ENCODE results near the gene PPT2. TPM values are rescaled to one million over a fixed set of nuclear protein-coding genes. Genes with fewer than 3 reads are reported as not detected.
A peak's percentile ranks its signal among the peaks of the same experiment; 100 is the strongest.
"Not testable (repeated sequence)": the region's sequence is repeated elsewhere in the genome, so short reads cannot be mapped to it uniquely, and the experiment has no call there.

PPT2 gene
- total and polyA plus RNA-seq, 4 donors, result 20.7 to 75.1 (median 40.1) TPM

DNA sequence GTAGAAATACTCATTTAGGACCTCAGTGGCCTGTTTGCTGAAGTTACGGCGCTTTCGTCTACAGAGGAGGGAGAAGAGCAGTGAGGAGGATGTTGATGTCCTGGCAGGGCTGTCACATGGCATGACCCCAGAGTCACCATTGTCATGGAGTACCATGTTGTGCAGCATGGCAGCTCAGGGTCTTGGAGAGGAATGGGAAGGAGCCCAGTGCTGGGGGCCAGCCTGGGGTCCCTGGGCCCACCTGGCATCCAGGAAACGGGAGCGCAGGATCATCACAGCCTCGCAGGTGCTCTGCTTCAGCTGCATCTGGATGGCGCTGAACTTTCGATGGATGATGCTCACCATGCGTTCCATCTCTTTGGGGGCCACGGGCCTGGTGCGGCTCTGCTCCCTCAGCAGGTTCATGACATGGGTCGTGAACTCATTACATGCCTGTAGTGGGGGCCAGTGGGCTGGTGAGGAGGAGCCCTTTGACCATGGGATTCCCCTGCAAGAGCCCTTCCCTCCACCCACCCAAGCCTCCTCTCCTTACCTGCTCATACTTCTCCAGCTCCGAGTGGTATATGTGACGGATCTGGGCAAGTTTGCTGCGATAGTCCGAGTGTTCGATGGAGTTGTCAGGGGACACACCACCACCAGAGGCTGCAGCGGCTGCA, 33.9 kb downstream of the PPT2 start:
- H3K4me1 ChIP-seq (ENCODE audit: control insufficient read depth, insufficient read depth, low read length), result peaks cover 49% of the 10 kb centered on the region
- peak overlapping the region; percentile 87 for H3K27ac ChIP-seq (ENCODE audit: low read depth, low read length)
- H3K4me3 ChIP-seq (ENCODE audit: low read depth, low read length), result peak overlapping the region; percentile 77

DNA sequence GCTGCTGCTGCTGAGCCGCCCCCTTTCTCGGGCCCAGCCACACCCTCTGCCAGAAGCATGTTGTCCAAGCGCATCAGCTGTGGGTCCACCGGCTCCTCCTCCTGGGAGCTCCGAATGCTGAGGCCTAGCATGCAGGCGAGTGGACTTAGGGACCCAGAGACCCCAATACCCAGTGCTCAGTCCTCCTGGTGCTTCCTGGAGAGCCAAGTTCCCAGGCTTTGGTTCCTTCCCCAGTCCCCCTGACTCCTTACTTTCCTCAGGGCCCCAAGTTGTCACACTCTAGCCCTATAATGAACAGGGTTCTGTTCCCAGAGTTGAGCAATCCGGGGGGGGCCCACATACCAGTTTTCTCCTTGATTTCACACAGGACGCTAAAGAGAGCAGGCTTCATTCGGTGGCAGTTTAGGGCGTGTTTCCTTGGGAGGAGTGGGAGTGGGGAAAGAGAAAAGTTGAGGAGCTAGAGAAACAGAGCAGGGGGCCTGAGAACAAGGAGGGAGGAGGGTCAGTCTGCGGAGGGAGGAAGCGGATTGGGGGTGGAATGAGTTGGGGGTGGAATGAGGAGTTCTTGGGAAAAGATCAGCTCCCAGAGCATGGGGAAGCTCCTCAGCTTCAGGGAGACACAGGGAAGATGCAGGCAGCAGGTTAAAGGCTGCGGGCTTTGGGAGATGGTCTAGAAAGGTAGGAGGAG, 34.6 kb downstream of the PPT2 start:
- Histone ChIP-seq H3K4me1 (ENCODE audit: control insufficient read depth, insufficient read depth, low read length) (peaks cover 49% of the 10 kb centered on the region), H3K9me3 (ENCODE audit: control insufficient read depth, insufficient read depth, low read length) (no peaks in the 10 kb centered on the region), H3K36me3 (ENCODE audit: control insufficient read depth, insufficient read depth, low read length) (peaks cover 37% of the 10 kb centered on the region), H3K4me3 (ENCODE audit: low read depth, low read length) (peak overlapping the region; percentile 77), H3K27ac (ENCODE audit: low read depth, low read length) (peak overlapping the region; percentile 87), H3K27me3 (ENCODE audit: control insufficient read depth, insufficient read depth, low read length) (no peaks in the 10 kb centered on the region)
- DNase-seq (ENCODE audit: low read depth in 4 of 6, low spot score in 6 of 6), result peak in 1 of 6 donors; percentile 20
- 13% methylated on average over 8 of the region's 13 CpGs for WGBS (ENCODE audit: insufficient coverage)

More for the DNA sequence above, 33.9 kb downstream of the PPT2 start:
- not testable (repeated sequence) for DNase-seq (ENCODE audit: low read depth in 4 of 6, low spot score in 6 of 6); H3K27me3 ChIP-seq (ENCODE audit: control insufficient read depth, insufficient read depth, low read length); H3K9me3 ChIP-seq (ENCODE audit: control insufficient read depth, insufficient read depth, low read length)
- WGBS (ENCODE audit: insufficient coverage), result 87% methylated on average over 6 of the region's 18 CpGs
- H3K36me3 ChIP-seq (ENCODE audit: control insufficient read depth, insufficient read depth, low read length), result peaks cover 44% of the 10 kb centered on the region

DNA sequence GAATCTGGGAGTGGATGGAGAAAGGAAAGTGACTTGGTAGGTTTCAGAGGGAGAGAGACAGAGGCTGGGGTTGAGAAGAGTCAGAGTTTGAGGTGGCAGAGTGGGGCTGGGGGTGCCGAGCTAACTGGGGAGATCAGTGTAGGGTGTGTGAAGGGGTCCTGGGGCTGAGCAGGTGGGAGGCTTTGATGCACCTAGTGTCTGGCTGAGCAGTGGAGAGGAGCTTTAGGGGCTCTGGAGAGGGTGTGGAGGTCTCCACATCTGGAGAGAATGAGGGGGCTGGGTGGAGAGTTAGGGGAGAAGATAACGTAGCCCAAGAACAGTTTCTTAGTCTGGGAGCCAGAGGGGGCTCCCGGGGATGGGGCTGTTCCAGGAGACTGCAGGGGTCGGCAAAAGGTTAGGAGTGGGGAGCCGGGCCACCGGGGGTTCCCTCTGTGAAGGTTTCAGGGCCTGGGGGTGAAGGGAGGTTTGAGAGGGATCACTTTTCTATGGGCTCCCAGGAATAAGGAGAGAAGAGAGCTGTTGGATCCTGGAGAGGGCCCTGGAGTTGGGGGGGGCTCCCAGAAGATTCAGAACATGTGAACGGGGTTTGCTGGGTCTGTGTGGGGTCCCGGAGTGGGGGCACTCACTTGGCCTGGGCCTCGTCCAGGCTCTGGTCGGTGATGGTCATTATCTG, 35.3 kb downstream of the PPT2 start:
- Histone ChIP-seq H3K9me3 (ENCODE audit: control insufficient read depth, insufficient read depth, low read length) (no peaks in the 10 kb centered on the region), H3K36me3 (ENCODE audit: control insufficient read depth, insufficient read depth, low read length) (peaks cover 30% of the 10 kb centered on the region), H3K27me3 (ENCODE audit: control insufficient read depth, insufficient read depth, low read length) (no peaks in the 10 kb centered on the region), H3K4me1 (ENCODE audit: control insufficient read depth, insufficient read depth, low read length) (peaks cover 49% of the 10 kb centered on the region), H3K4me3 (ENCODE audit: low read depth, low read length) (peak overlapping the region; percentile 77), H3K27ac (ENCODE audit: low read depth, low read length) (peak overlapping the region; percentile 87)
- peak in 2 of 6 donors; percentile 25 to 26 for DNase-seq (ENCODE audit: low read depth in 4 of 6, low spot score in 6 of 6)
- WGBS (ENCODE audit: insufficient coverage), result under 1% methylated on average over 10 of the region's 10 CpGs

DNA sequence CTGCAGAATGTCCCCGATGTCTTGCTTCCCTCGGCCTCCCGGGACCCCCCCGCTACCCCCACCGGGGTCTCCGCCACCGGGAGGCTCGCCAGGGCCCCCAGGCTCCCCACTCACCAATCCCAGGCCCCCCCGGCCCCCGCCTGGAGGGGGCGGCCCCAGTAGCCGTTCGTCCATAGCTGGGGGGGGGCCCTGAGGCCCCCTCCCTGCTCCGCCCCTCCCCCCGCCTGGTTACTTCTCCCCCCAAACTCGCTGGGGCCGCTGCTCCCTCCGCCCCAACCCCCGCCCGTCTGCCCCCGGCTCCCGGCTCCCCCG, 35.8 kb downstream of the PPT2 start:
- H3K27me3 ChIP-seq (ENCODE audit: control insufficient read depth, insufficient read depth, low read length), result no peaks in the 10 kb centered on the region
- H3K4me3 ChIP-seq (ENCODE audit: low read depth, low read length), result peak overlapping the region; percentile 77
- H3K9me3 ChIP-seq (ENCODE audit: control insufficient read depth, insufficient read depth, low read length), result no peaks in the 10 kb centered on the region
- H3K36me3 ChIP-seq (ENCODE audit: control insufficient read depth, insufficient read depth, low read length), result peaks cover 28% of the 10 kb centered on the region
- H3K27ac ChIP-seq (ENCODE audit: low read depth, low read length), result peak overlapping the region; percentile 87
- 0% methylated on average over 8 of the region's 23 CpGs for WGBS (ENCODE audit: insufficient coverage)
- peaks cover 53% of the 10 kb centered on the region for H3K4me1 ChIP-seq (ENCODE audit: control insufficient read depth, insufficient read depth, low read length)
- DNase-seq (ENCODE audit: low read depth in 4 of 6, low spot score in 6 of 6), result no peak

DNA sequence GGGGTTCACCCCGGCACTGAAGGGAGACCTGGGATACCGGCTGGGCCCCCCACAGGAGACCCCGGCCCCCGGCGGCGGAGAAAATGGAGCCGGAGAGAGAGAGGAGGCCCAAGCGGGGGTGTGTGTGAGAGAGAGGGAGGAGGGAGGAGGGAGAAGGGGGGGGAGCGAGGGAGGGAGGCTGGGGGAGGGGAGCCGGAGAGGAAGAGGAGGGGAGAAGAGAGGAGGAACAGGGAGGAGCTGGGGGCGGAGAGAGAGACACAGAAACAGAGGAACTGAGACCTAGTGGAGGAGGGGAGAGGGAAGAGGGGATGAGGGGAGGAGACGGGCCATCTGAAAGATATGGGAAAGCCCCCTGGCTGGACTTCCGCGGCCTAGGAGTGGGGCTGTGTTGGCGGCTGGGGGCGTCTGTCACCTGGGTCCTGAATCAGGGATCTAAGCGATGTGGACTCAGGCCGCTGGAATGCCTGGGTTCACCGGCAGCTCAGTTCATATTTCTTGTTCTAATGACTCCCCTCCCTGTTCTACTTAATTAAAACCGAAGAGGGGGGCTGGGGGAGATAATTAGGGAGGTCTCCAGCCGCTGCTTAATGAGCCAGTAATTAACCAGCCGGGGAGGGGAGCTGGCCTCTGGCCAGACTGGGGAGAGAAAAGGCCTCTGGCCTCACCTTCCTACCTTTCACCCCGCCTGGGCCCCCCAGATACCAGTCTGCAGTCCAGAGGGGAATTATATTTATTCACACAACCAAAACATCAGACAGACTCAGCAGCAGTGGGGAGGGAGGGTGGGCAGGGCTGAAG, 36.3 kb downstream of the PPT2 start, which contains the start of gene PBX2:
Gene PBX2 (minus strand): TSS at position 149 of the 798 bp plus-strand sequence. CDS start 287 bp downstream, outside the sequence.
- 0% methylated on average over 9 of the region's 23 CpGs for WGBS (ENCODE audit: insufficient coverage)
- Histone ChIP-seq H3K9me3 (ENCODE audit: control insufficient read depth, insufficient read depth, low read length) (no peaks in the 10 kb centered on the region), H3K4me3 (ENCODE audit: low read depth, low read length) (peak within 1 kb of the TSS; percentile 77), H3K27ac (ENCODE audit: low read depth, low read length) (peak within 1 kb of the TSS; percentile 94), H3K4me1 (ENCODE audit: control insufficient read depth, insufficient read depth, low read length) (peaks cover 59% of the 10 kb centered on the region), H3K27me3 (ENCODE audit: control insufficient read depth, insufficient read depth, low read length) (no peaks in the 10 kb centered on the region), H3K36me3 (ENCODE audit: control insufficient read depth, insufficient read depth, low read length) (peaks cover 28% of the 10 kb centered on the region)
- DNase-seq (ENCODE audit: low read depth in 4 of 6, low spot score in 6 of 6), result peak in 5 of 6 donors; percentile 78 to 98 (median 86)

DNA sequence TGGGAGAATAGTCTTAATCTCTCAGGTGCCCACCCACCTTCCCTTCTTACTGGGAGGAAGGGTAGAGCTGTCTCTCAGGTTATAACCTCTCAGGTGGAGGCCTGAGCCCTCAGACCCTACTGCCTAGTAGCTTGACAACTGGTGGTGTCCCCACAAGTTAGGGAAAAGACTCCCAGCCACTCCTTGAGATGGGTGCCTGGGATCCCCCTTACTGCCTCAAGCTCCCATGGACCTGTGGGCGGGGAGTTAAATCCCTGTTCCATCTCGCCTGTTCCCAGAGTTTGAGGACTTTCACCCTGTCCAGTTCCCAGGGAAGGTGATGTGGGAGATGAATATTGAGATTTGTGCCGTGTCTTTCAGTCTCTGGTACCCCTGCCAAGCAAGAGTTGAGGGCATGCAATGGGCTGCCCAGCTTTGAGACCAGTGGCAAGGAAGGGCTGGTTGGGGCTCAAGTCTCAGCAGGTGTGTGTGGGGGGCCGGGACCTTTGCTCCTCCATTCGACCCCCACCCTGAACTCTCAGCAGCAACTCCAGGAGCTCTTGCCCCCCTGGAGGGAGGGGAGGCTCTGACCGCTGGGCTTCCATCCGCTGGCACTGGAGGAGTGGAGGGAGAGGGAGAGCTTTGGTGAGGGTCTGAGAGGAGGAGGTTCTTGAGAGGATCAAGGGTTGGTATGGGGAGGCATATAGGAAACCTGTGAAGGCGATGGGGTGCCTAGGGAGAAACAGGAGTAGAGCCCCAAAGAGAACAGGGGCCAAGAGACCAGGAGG, 37.2 kb downstream of the PPT2 start:
- Histone ChIP-seq H3K27me3 (ENCODE audit: control insufficient read depth, insufficient read depth, low read length) (no peaks in the 10 kb centered on the region), H3K27ac (ENCODE audit: low read depth, low read length) (peak overlapping the region; percentile 94), H3K9me3 (ENCODE audit: control insufficient read depth, insufficient read depth, low read length) (no peaks in the 10 kb centered on the region), H3K36me3 (ENCODE audit: control insufficient read depth, insufficient read depth, low read length) (peaks cover 26% of the 10 kb centered on the region), H3K4me3 (ENCODE audit: low read depth, low read length) (no peak overlapping the region), H3K4me1 (ENCODE audit: control insufficient read depth, insufficient read depth, low read length) (peaks cover 62% of the 10 kb centered on the region)
- DNase-seq (ENCODE audit: low read depth in 4 of 6, low spot score in 6 of 6), result no peak
- WGBS (ENCODE audit: insufficient coverage), result 82% methylated on average over 5 of the region's 8 CpGs

DNA sequence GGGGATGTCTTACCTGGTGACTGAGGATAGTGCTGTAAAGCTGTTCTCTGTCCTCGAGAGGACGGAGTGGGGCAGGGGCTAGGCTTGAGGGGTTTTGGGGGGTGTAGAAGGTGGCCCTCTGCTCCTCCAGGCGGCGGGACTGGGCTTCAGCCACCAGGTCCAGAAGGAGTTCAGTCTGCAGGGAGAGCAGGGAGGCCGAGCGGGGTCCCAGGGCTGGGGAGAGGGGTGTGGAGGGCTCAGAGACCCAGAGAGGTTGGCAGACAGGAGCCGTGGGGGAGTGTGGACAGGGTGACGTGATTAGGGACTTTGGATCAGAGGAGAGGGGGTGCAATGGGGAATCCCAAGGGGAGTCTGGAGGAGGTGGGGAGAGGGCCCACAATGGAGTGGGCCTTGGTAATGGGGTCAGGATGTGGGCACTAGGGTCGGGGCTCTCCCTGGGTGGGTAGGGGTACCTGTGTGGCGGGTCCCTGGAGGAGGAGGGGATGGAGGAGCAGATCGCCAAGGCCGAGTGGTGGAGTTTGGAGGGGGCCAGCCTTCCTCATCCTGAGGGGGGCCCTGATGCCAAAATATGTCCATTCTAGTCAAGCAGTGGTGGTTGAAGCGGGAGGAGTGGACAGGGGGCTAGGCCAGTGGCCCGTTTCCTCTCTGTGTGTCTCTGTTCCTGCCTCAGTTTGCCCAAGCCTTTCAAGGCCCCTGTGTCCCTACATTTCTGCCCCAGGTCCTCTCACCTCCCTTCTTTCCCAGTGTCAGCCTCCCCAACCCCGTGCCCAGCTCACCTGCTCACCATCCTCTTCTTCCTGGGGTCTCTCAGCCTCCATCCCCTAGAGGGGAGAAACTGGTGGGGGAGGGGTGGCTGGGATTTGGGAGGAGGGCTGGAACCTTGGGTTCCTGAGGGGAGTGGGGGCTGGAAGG, 38.0 kb downstream of the PPT2 start:
- Histone ChIP-seq H3K36me3 (ENCODE audit: control insufficient read depth, insufficient read depth, low read length) (peaks cover 18% of the 10 kb centered on the region), H3K4me3 (ENCODE audit: low read depth, low read length) (no peak overlapping the region), H3K27me3 (ENCODE audit: control insufficient read depth, insufficient read depth, low read length) (no peaks in the 10 kb centered on the region), H3K4me1 (ENCODE audit: control insufficient read depth, insufficient read depth, low read length) (peaks cover 65% of the 10 kb centered on the region), H3K9me3 (ENCODE audit: control insufficient read depth, insufficient read depth, low read length) (no peaks in the 10 kb centered on the region), H3K27ac (ENCODE audit: low read depth, low read length) (peak overlapping the region; percentile 52)
- DNase-seq (ENCODE audit: low read depth in 4 of 6, low spot score in 6 of 6), result no peak
- WGBS (ENCODE audit: insufficient coverage), result 86% methylated on average over 13 of the region's 15 CpGs

DNA sequence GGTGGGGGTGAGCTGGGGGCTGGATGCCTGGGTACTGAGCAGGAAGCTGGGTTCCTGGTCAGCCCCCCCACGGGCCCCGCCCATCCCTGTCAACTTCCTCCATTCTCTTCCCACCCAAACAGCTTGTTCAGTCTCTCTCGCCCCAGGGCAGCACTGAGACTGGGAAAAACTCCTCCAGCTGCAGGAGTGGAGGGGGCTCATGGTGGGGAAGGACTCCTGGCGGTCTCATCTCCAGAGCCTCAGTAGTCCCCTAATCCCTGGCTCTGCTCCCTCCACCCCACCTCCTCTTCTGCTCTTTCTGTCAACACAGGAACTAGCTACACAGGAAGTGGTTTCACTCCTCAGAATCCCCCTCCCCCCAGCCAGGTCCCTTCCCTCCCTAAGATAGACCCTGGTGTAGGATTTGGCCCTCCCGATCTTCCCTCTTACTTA, 38.7 kb downstream of the PPT2 start, which contains the start of gene GPSM3:
Gene GPSM3 (minus strand): TSS at position 36 of the 432 bp plus-strand sequence. CDS start 130 bp downstream, outside the sequence.
- 83% methylated on average over 1 of the region's 5 CpGs for WGBS (ENCODE audit: insufficient coverage)
- Histone ChIP-seq H3K9me3 (ENCODE audit: control insufficient read depth, insufficient read depth, low read length) (no peaks in the 10 kb centered on the region), H3K4me1 (ENCODE audit: control insufficient read depth, insufficient read depth, low read length) (peaks cover 71% of the 10 kb centered on the region), H3K27me3 (ENCODE audit: control insufficient read depth, insufficient read depth, low read length) (no peaks in the 10 kb centered on the region), H3K36me3 (ENCODE audit: control insufficient read depth, insufficient read depth, low read length) (peaks cover 11% of the 10 kb centered on the region), H3K4me3 (ENCODE audit: low read depth, low read length) (no peak within 1 kb of the TSS), H3K27ac (ENCODE audit: low read depth, low read length) (peak within 1 kb of the TSS; percentile 52)
- DNase-seq (ENCODE audit: low read depth in 4 of 6, low spot score in 6 of 6), result no peak

All from spinal cord (tissue), 10 donors.